ENCODE measurements around the gene WNT1.

- TF ChIP-seq, protein P1, sequence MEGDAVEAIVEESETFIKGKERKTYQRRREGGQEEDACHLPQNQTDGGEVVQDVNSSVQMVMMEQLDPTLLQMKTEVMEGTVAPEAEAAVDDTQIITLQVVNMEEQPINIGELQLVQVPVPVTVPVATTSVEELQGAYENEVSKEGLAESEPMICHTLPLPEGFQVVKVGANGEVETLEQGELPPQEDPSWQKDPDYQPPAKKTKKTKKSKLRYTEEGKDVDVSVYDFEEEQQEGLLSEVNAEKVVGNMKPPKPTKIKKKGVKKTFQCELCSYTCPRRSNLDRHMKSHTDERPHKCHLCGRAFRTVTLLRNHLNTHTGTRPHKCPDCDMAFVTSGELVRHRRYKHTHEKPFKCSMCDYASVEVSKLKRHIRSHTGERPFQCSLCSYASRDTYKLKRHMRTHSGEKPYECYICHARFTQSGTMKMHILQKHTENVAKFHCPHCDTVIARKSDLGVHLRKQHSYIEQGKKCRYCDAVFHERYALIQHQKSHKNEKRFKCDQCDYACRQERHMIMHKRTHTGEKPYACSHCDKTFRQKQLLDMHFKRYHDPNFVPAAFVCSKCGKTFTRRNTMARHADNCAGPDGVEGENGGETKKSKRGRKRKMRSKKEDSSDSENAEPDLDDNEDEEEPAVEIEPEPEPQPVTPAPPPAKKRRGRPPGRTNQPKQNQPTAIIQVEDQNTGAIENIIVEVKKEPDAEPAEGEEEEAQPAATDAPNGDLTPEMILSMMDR (IDR thresholded peaks at IDR 0.05): no peak
- TF ChIP-seq POLR2AphosphoS5 (IDR thresholded peaks at IDR 0.05): no peak
These were observed 7.3 kb upstream of the WNT1 start for GRCh38 chr12:48970702-48971334.
